Heart right ventricle (tissue), 16 donors: ENCODE data around the gene TRIM46. TPM values are rescaled to one million over a fixed set of nuclear protein-coding genes. Genes with fewer than 3 reads are reported as not detected.

Experiments used
- ATAC-seq, 8 donors: fragments of 200-7000 bp; cut with Tn5 transposase; one replicate each; pipeline ENCODE4 v1.9.1; 2020; ENCODE audit warnings: mild to moderate bottlenecking in 8 of 8, moderate library complexity in 8 of 8, moderate number of reproducible peaks in 1 of 8
- DNase-seq, 2 donors: peaks; one replicate each; pipeline ENCODE4 v3.0.0-alpha.2; 2020
- H3K27ac ChIP-seq, 10 donors: fragments of 200-600 bp; sonication (generic) in 2 of 10; one replicate each; pipeline versions ENCODE4 v1.5.0 to v1.8.0; 2020 to 2022; ENCODE audit warnings: mild to moderate bottlenecking in 3 of 10
- H3K27me3 ChIP-seq, 7 donors: fragments of 200-600 bp; one replicate each; pipeline ENCODE4 v1.8.0; 2021 to 2022; ENCODE audit warnings: mild to moderate bottlenecking in 2 of 7
- H3K36me3 ChIP-seq, 9 donors: fragments of 200-600 bp; sonication (generic) in 1 of 9; one replicate each; pipeline versions ENCODE4 v1.5.0 to v1.8.0; 2020 to 2022; ENCODE audit warnings: mild to moderate bottlenecking in 2 of 9
- H3K4me1 ChIP-seq, 9 donors: fragments of 200-600 bp; sonication (generic) in 1 of 9; one replicate each; pipeline versions ENCODE4 v1.5.0 to v1.8.0; 2020 to 2022; ENCODE audit warnings: mild to moderate bottlenecking in 4 of 9
- H3K4me3 ChIP-seq, 10 donors: fragments of 200-600 bp; sonication (generic) in 2 of 10; one replicate each; pipeline versions ENCODE4 v1.5.0 to v1.8.0; 2020 to 2022; ENCODE audit warnings: mild to moderate bottlenecking in 7 of 10, moderate library complexity in 2 of 10
- H3K9me3 ChIP-seq, 11 donors: fragments of 200-600 bp in 10 of 11; sonication (generic) in 2 of 11; one replicate each; pipeline versions ENCODE4 v1.5.0 to v1.8.0; 2013 to 2022; ENCODE audit warnings: mild to moderate bottlenecking in 2 of 11, control low read depth in 1 of 11, moderate library complexity in 1 of 11
- WGBS, 2 donors: extraction: QIAGEN DNeasy Blood & Tissue Kit; methylation state at CpG; one replicate each; pipeline ENCODE4 v1.1.7; 2013; ENCODE audit warnings: inconsistent platforms in 1 of 2; 5-methylcytosine and 5-hydroxymethylcytosine counted together
- intact Hi-C, 10 donors: fragments of 100-400 bp; cut with DNase I; formaldehyde crosslinking; loops; one replicate each; pipeline versions ENCODE4 v1.11.1 to v1.14.2; 2022
- polyA plus RNA-seq, 2 donors: library from polyadenylated mRNA; stranded (reverse); fragments of 200-250 nt; gene quantifications; one replicate each; pipeline ENCODE4 v1.2.3, GENCODE V29; 2013
- total RNA-seq, 10 donors: library from RNA; stranded (reverse); fragmentation: NEBNext Ultra II Directional in 3 of 10; extraction: Animal tissue kit (Norgen Biotek cat#: 25700) in 3 of 10; gene quantifications; one replicate each; pipeline versions ENCODE4 v1.2.1 to v1.2.4, GENCODE V29; 2021 to 2023
- TF ChIP-seq, protein P1 (sequence below), 9 donors: fragments of 200-600 bp; sonication (generic) in 2 of 9; IDR thresholded peaks; one replicate each; pipeline versions ENCODE4 v1.5.0 to v1.8.0; 2021 to 2022; ENCODE audit warnings: antibody characterized with exemption in 9 of 9, mild to moderate bottlenecking in 5 of 9, moderate library complexity in 1 of 9
- donor health status: Arrhythmogenic right ventricular cardiomyopathy.
- donor health status: ischemic (EF 13 %, LVEDD 7.1; RV severe dilation, severe dysfunction).
- donor health status: healthy with polysubstance abuse.
- donor health status: DM: no; HTN: yes; CAD: no.
- donor health status: DM: no; HTN: no; CAD: no.
- donor health status: ischemic (EF 25% LVEDD 6.9; RV normal size, moderate dysfunction).
- donor health status: ischemic (EF 25% LVEDD 5.7; RV mildly dilated, moderate dysfunction).
- donor health status: healthy.
- donor health status: DM: yes; HTN: yes; CAD: no.
- donor health status: Ischemic cardiomyopathy.
- donor health status: ischemic (EF 35%, LVEDD 5.7; RV mildly dilated, moderate dysfunction).
- donor health status: nonischemic (EF 11% LVEDD 7.7; RV severe dilation, severe dysfunction).
- donor health status: DM: yes; HTN: yes; CAD: no.
- donor health status: PGD.
- donor health status: ischemic (EF 29% LVEDD 5.4; RV normal size, mild dysfunction).
- donor health status: nonischemic (EF 23%, LVEDD 6.1; RV moderate dilation, normal function).

Gene TRIM46
- total and polyA plus RNA-seq, 12 donors, result 0.04 to 0.35 (median 0.09) TPM; not detected in 8

DNA sequence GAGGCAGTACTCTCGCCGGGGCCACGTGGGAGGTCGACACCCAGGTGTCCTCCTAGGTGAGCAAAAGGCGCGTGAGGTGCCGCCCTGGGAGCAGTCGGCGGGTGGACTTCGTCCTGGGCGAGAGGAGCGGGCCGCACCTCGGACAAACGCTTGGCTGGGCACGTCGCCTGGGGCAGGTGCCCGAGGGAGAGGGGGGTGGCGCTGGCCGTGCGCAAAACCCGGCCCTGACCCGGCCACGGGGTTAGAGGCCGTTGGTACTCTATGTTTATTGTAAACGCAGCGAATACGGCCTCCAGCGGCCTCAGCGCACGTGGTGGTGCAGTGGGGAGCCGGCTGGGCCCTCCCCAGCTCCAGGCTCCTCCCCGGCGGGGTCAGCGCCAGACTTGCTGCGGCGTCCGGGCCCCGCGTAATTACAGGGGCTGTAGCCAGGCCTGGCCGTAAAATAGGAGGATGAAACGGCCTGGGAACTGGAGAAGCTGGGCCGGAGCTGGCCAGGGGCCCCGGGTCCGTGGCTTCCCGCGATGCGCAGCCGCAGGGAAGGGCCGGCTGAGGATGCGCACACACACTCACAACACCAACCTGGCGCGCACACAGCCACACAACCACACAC is 47.6 kb upstream of the TRIM46 start:
- Histone ChIP-seq H3K4me3 (peak overlapping the region in 9 of 10 donors; percentile 59 to 93 (median 85)), H3K9me3 (no peaks in the 10 kb centered on the region), H3K27ac (peak overlapping the region in 9 of 10 donors; percentile 81 to 99 (median 96)), H3K4me1 (peaks cover 10 to 60% (median 46%) of the 10 kb centered on the region in 9 donors), H3K36me3 (peaks cover 0 to 4% (median under 1%) of the 10 kb centered on the region in 9 donors), H3K27me3 (peaks cover 0 to 55% (median 0%) of the 10 kb centered on the region in 7 donors)
- DNase-seq, result peak; percentile 54 to 61
- peak; percentile 16 to 50 (median 30) for ATAC-seq
- intact Hi-C loops, result loop anchor here in 6 of 10 donors (5.0 kb wide), 2 partner anchors 34 to 41 kb away; no protein-coding TSS in a partner anchor
- WGBS, 2 donors, result 30 to 37% methylated on average over 46 to 53 of the region's 53 CpGs
- TF ChIP-seq, protein P1, sequence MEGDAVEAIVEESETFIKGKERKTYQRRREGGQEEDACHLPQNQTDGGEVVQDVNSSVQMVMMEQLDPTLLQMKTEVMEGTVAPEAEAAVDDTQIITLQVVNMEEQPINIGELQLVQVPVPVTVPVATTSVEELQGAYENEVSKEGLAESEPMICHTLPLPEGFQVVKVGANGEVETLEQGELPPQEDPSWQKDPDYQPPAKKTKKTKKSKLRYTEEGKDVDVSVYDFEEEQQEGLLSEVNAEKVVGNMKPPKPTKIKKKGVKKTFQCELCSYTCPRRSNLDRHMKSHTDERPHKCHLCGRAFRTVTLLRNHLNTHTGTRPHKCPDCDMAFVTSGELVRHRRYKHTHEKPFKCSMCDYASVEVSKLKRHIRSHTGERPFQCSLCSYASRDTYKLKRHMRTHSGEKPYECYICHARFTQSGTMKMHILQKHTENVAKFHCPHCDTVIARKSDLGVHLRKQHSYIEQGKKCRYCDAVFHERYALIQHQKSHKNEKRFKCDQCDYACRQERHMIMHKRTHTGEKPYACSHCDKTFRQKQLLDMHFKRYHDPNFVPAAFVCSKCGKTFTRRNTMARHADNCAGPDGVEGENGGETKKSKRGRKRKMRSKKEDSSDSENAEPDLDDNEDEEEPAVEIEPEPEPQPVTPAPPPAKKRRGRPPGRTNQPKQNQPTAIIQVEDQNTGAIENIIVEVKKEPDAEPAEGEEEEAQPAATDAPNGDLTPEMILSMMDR (IDR thresholded peaks at IDR 0.05), result no peak

DNA sequence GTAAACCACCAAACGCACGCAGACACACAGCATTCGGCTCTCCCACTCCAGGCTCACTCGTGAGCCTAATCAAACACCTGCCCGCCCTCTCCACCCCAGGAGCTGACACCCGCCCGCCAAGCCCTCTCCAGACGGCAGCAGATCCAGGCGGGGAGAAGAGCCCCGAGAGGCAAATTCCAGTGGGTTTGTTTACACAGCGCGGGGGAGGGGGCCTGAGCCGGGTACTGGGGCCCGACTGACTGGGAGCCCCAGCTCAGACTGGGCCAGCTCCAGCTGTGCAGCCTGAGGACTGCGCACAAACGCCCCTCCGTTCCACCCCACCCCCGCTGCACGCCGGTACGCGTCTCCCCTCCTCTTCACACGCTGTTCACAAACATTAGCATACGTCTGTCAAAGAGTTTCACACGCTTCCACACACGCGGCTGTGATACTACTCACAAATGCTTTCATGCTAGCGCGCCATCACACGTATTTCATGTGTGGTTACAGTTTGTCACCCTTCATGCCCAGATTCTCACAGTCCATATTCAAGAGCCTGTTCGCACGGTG is 47.0 kb upstream of the TRIM46 start:
- 2% methylated on average over 32 of the region's 32 CpGs for WGBS, 2 donors

DNA sequence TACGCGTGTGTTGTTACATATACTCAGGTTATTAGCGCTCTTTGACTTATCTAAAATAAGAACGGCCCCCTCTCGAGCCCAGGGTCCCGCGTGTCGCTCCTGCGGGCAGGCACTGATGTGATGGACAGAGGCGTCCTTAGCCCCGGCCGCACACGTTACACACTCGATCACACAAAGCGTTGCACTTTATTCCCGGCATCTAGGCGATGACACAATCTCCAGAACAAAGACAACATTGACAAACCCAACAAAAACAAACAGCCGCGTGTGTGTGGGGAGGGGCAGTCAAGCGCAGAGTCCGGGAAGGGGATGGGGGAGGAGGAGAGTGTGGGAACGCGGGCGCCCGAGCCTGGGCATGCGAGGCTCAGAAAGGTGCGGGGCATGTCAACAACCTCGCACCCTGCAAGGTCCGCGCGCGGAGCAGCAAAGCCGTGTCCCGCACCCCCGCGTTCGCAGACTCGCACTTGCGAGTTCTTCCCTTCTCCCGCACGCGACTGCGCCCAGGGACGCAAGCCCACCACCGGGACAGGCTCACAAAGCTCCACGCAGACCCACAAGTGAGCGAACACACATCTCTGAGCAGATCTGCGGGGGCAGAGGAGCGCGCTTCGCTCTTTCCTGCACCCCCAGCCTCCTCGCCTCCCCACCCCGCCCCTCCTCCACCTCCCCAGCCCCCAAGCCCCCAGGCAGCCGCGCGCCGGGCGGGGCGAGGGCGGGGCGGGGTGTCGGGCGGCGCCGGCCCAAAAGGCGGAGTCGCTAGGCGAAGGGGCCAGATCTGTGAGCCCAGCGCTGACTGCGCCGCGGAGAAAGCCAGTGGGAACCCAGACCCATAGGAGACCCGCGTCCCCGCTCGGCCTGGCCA is 46.3 kb upstream of the TRIM46 start, which contains the start of gene EFNA1:
Gene EFNA1, plus strand, starts transcription at position 772 of the 862 bp plus-strand sequence. CDS start 102 bp downstream, outside the sequence.
- no peaks in the 10 kb centered on the region for H3K9me3 ChIP-seq
- intact Hi-C loops, result loop anchor here in 6 of 10 donors (5.0 kb wide), 2 partner anchors 35 to 40 kb away; no protein-coding TSS in a partner anchor
- H3K4me3 ChIP-seq, result peak within 1 kb of the TSS; percentile 47 to 93 (median 79)
- H3K4me1 ChIP-seq, result peaks cover 17 to 73% (median 59%) of the 10 kb centered on the region in 9 donors
- 0 to 1% methylated on average over 76 of the region's 76 CpGs for WGBS, 2 donors
- TF ChIP-seq, protein P1 (IDR thresholded peaks at IDR 0.05), result peak in 1 of 9 donors; percentile 1
- ATAC-seq (peak; percentile 60 to 73 (median 70)), DNase-seq (peak; percentile 75 to 81)
- peaks cover 0 to 55% (median 0%) of the 10 kb centered on the region in 7 donors for H3K27me3 ChIP-seq
- H3K36me3 ChIP-seq, result peaks cover 0 to 17% (median 12%) of the 10 kb centered on the region in 9 donors
- H3K27ac ChIP-seq, result peak within 1 kb of the TSS; percentile 81 to 99 (median 94)

More for the DNA sequence above, 47.0 kb upstream of the TRIM46 start:
- H3K9me3 ChIP-seq, result no peaks in the 10 kb centered on the region
- H3K36me3 ChIP-seq, result peaks cover 0 to 10% (median 6%) of the 10 kb centered on the region in 9 donors
- peaks cover 14 to 66% (median 52%) of the 10 kb centered on the region in 9 donors for H3K4me1 ChIP-seq
- peak; percentile 23 to 29 for DNase-seq
- TF ChIP-seq, protein P1 (IDR thresholded peaks at IDR 0.05), result peak in 2 of 9 donors; percentile 25 to 29
- intact Hi-C loops, result loop anchor here in 6 of 10 donors (5.0 kb wide), 2 partner anchors 34 to 41 kb away; no protein-coding TSS in a partner anchor
- peak overlapping the region; percentile 81 to 99 (median 94) for H3K27ac ChIP-seq
- peak overlapping the region; percentile 47 to 93 (median 79) for H3K4me3 ChIP-seq
- ATAC-seq, result peak in 7 of 8 donors; percentile 0 to 15 (median 2)
- H3K27me3 ChIP-seq, result peaks cover 0 to 55% (median 0%) of the 10 kb centered on the region in 7 donors
